GM18526 (cell line): ENCODE data around the gene NUDT6.

ENCODE experiments used
- POLR2A ChIP-seq: IDR thresholded peaks from 3 replicates; pipeline ENCODE4 v1.6.1; 2011; ENCODE audit not compliant: insufficient read length; ENCODE audit errors: extremely low read depth

NUDT6 gene

GRCh38 chr4:122921971-122922876, at the start of gene NUDT6:
Gene NUDT6 (minus strand): TSS chr4:122922597. CDS start chr4:122922572, 25 bp downstream.
- TF ChIP-seq POLR2A = peak; percentile 29

- no peak for TF ChIP-seq POLR2A
Measured at GRCh38 chr4:122968227-122968812, 45.9 kb upstream of the NUDT6 start.

GRCh38 chr4:122967231-122967630, 44.8 kb upstream of the NUDT6 start:
- TF ChIP-seq POLR2A = no peak

GRCh38 chr4:122966201-122966600, 43.8 kb upstream of the NUDT6 start:
- TF ChIP-seq POLR2A = no peak

DNA sequence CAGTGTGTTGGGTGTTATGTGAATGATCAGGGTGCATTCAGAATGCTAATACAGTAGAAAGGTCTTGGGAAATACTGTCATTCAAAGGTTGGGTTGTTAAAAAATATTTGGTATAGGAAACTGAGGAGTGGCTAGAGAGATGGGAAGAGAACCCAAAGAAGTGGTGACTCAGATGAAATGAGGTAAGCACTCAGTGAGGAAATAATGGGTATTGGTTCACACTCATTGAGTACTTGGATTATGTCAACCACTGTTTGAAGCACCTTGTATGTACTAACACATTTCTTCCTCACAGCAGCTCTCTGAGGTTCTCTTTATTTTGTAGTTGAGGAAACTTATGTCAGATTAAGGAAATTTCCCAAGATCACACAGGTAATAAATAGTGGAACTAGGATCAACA, 40.8 kb upstream of the NUDT6 start:
- no peak for TF ChIP-seq POLR2A

GRCh38 chr4:122960611-122961000, 38.2 kb upstream of the NUDT6 start:
- no peak for TF ChIP-seq POLR2A

GRCh38 chr4:122959981-122960610, 37.7 kb upstream of the NUDT6 start:
- TF ChIP-seq POLR2A = no peak

DNA sequence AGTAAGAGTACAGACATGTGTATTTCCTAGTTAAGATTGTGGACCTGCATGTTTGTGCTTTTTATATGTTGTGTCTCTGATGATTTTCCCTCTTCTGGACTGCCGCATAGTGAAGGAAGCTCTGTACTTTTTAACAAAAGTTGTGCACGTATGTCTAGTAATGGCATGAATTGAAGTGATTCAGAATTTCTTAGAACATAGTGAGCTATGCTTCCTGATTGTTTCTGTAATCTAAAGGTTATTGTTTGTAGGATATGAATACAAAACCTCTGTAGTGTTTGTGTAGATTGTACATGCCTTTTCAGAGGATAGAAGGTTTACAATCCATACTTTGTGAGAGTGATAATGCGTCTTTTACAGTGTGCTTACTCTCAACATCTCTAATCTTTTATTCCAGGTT, 37.0 kb upstream of the NUDT6 start:
- no peak for TF ChIP-seq POLR2A

- no peak for TF ChIP-seq POLR2A
Measured at GRCh38 chr4:122958505-122958904, 36.1 kb upstream of the NUDT6 start.

- TF ChIP-seq POLR2A = no peak
Measured at GRCh38 chr4:122953924-122954323, 31.5 kb upstream of the NUDT6 start.

GRCh38 chr4:122952028-122952427, 29.6 kb upstream of the NUDT6 start:
- TF ChIP-seq POLR2A = no peak

DNA sequence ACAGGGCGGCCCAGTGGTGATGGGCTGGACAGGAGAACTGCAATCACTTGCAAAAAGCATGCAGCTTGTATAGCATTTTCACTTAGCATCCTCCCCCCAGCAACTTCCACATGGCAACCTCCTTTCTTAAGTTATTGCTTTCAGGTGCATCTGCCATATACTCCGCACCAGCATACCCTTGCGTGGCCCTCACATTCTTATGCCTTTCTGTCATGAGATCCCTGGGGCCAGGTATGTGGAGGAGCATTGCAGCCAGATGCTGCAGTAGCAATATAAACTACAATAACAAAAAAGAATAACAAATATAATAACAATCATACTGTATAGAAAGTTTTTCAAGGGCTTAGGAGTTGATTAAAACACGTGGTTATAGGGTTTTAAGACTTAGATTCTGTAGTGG, 26.3 kb upstream of the NUDT6 start:
- no peak for TF ChIP-seq POLR2A

DNA sequence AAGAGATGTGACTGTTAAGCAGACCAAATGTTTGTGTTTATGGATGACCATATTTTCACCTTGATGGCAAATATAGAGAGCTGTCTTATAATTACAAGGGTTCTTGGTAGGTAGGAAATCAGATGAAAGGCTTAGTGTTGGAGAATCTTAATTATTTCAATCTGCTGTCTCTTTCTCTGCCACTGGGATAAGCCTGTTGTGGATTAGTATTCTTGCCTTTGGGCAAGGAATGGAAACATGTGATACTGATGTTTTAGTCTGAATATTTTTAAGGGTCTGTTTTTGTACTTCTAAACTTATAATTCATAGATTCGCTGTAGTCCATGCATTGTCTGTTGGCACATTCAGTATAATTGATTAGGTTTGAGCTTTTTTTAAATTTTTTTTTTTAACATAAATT, 23.7 kb upstream of the NUDT6 start:
- TF ChIP-seq POLR2A = no peak

GRCh38 chr4:122932763-122933162, 10.4 kb upstream of the NUDT6 start:
- TF ChIP-seq POLR2A = no peak

GRCh38 chr4:122930862-122931261, 8.5 kb upstream of the NUDT6 start:
- no peak for TF ChIP-seq POLR2A

DNA sequence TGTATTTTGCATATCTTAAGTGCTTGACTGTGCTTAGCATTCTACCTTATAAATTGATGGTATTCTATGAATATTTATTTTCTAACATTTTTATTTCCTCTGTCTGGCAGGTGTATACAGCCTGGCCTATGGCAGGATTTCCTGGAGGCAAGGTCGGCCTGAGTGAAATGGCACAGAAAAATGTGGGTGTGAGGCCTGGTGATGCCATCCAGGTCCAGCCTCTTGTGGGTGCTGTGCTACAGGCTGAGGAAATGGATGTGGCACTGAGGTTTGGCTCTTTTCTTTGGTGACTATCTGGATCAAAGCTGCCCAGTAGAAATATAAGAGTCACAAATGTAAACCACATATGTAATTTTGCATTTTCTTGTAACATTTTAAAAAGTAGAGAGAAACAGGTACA, 6.5 kb upstream of the NUDT6 start:
- no peak for TF ChIP-seq POLR2A

DNA sequence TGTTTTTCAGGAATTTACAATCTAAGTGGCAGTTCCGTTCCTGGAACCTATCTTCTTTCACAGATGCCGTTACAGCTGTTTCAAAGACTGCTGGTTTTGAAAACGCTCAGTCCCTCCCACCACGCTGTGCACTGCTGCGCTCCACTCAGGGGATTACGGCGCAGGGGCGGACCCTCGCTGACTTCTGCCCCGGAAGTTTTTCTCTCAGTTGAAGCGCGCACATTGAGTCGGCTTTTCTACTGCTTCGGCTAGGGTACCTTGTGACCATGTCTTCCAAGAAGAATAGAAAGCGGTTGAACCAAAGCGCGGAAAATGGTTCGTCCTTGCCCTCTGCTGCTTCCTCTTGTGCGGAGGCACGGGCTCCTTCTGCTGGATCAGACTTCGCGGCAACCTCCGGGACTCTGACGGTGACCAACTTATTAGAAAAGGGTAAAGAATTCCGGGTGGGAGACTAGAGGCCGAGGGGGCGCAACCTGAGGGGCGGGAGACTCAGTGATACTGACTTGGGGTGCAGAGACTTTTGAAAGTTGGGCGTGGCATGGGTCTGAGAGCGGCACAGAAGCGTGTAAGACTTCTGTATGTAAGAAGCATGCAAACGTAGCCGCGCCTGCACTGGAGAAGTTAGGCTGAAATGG, 597 bp upstream of the NUDT6 start:
- TF ChIP-seq POLR2A = peak; percentile 52
